Measurements from ENCODE around the gene TOMT. TPM values are rescaled to one million over a fixed set of nuclear protein-coding genes. Genes with fewer than 3 reads are reported as not detected.

Gene TOMT
- polyA plus RNA-seq, 1 donor from 2014 or later = 0.76 TPM

DNA sequence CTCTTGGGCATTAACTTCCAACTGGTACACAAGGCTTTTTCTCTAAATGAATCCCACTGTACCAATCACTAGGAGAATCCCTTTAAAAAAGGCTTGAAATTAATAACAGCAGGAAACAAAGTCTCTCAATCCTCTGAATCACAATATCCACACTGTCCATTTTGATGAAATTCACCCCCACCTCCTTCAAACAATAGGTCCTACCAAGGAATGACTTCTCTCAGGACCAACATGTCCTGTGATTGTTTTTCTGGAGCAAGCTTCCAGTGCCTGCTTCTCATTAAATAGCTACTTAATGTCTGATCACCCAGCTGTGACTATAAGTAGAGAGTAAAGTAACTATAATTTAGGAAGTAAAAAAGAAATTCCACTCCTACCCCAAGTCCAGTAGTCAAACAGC, 38.5 kb upstream of the TOMT start:
- Histone ChIP-seq H3K4me2 (ENCODE audit: low read length) (no peak overlapping the region), H3K27ac (ENCODE audit: low read length) (no peak overlapping the region), H3K79me2 (replicated peaks; ENCODE audit: insufficient read depth, low read length) (peaks cover 12% of the 10 kb centered on the region)

DNA sequence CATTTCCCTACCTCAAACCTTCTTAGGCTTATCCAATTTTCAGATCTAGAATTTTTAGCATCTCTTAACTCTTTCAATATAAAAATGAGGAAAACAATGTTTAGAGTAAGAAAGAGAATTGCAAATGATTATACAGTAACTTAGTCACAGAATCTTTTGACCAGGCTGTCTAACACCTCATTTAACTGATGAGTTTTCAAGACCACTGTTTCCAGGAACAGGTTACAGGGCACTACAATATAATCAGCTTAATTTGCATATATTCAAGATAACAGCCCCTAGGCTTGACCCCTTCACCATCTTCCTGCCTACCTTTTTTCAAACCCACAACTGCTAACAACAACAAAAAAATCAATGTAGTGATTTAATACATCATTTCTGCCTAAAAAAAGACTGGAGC, 38.0 kb upstream of the TOMT start:
- H3F3A ChIP-seq (ENCODE audit: insufficient read depth, low read length, poor library complexity, severe bottlenecking) = no peaks in the 10 kb centered on the region
- no peaks in the 10 kb centered on the region for H4K20me1 ChIP-seq (ENCODE audit: insufficient read depth)
- H3K4me3 ChIP-seq (ENCODE audit: low read length) = no peak overlapping the region
- H3K9ac ChIP-seq (ENCODE audit: low read length) = no peak overlapping the region
- peaks cover 15% of the 10 kb centered on the region for H3K79me2 ChIP-seq (replicated peaks; ENCODE audit: insufficient read depth, low read length)
- no peak overlapping the region for H3K27ac ChIP-seq (ENCODE audit: low read length)
- no peaks in the 10 kb centered on the region for H3K27me3 ChIP-seq (ENCODE audit: insufficient read depth, low read depth, low read length)
- TF ChIP-seq SMC3 (conservative IDR thresholded peaks at IDR 0.05; ENCODE audit: poor library complexity) (no peak), EP300 (conservative IDR thresholded peaks at IDR 0.05; ENCODE audit: poor library complexity, severe bottlenecking) (no peak), RAD21 (conservative IDR thresholded peaks at IDR 0.05) (no peak), EZH2 (IDR thresholded peaks at IDR 0.05; ENCODE audit: borderline replicate concordance, insufficient read depth, low read length, poor library complexity, severe bottlenecking) (no peak), POLR2AphosphoS5 (IDR thresholded peaks at IDR 0.05) (no peak), TAF1 (IDR thresholded peaks at IDR 0.05; ENCODE audit: low read depth) (no peak), MXI1 (conservative IDR thresholded peaks at IDR 0.05; ENCODE audit: poor library complexity, severe bottlenecking) (no peak)
- TF ChIP-seq, protein P1, sequence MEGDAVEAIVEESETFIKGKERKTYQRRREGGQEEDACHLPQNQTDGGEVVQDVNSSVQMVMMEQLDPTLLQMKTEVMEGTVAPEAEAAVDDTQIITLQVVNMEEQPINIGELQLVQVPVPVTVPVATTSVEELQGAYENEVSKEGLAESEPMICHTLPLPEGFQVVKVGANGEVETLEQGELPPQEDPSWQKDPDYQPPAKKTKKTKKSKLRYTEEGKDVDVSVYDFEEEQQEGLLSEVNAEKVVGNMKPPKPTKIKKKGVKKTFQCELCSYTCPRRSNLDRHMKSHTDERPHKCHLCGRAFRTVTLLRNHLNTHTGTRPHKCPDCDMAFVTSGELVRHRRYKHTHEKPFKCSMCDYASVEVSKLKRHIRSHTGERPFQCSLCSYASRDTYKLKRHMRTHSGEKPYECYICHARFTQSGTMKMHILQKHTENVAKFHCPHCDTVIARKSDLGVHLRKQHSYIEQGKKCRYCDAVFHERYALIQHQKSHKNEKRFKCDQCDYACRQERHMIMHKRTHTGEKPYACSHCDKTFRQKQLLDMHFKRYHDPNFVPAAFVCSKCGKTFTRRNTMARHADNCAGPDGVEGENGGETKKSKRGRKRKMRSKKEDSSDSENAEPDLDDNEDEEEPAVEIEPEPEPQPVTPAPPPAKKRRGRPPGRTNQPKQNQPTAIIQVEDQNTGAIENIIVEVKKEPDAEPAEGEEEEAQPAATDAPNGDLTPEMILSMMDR (IDR thresholded peaks at IDR 0.05; ENCODE audit: poor library complexity, severe bottlenecking) = no peak
- TF ChIP-seq, protein P2, sequence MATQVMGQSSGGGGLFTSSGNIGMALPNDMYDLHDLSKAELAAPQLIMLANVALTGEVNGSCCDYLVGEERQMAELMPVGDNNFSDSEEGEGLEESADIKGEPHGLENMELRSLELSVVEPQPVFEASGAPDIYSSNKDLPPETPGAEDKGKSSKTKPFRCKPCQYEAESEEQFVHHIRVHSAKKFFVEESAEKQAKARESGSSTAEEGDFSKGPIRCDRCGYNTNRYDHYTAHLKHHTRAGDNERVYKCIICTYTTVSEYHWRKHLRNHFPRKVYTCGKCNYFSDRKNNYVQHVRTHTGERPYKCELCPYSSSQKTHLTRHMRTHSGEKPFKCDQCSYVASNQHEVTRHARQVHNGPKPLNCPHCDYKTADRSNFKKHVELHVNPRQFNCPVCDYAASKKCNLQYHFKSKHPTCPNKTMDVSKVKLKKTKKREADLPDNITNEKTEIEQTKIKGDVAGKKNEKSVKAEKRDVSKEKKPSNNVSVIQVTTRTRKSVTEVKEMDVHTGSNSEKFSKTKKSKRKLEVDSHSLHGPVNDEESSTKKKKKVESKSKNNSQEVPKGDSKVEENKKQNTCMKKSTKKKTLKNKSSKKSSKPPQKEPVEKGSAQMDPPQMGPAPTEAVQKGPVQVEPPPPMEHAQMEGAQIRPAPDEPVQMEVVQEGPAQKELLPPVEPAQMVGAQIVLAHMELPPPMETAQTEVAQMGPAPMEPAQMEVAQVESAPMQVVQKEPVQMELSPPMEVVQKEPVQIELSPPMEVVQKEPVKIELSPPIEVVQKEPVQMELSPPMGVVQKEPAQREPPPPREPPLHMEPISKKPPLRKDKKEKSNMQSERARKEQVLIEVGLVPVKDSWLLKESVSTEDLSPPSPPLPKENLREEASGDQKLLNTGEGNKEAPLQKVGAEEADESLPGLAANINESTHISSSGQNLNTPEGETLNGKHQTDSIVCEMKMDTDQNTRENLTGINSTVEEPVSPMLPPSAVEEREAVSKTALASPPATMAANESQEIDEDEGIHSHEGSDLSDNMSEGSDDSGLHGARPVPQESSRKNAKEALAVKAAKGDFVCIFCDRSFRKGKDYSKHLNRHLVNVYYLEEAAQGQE (IDR thresholded peaks at IDR 0.05; ENCODE audit: borderline replicate concordance) = no peak
- no peak overlapping the region for H2AFZ ChIP-seq (ENCODE audit: low read depth, low read length)
- H3K9me2 ChIP-seq (ENCODE audit: insufficient read depth, low read length) = no peaks in the 10 kb centered on the region
- H3K4me2 ChIP-seq (ENCODE audit: low read length) = no peak overlapping the region
- H3K9me3 ChIP-seq (ENCODE audit: low read length) = no peaks in the 10 kb centered on the region
- H3K36me3 ChIP-seq (ENCODE audit: insufficient read depth, low read length) = no peaks in the 10 kb centered on the region

More for the DNA sequence above, 38.5 kb upstream of the TOMT start:
- Histone ChIP-seq H3K9ac (ENCODE audit: low read length) (no peak overlapping the region), H3K27me3 (ENCODE audit: insufficient read depth, low read depth, low read length) (no peaks in the 10 kb centered on the region), H3K9me3 (ENCODE audit: low read length) (no peaks in the 10 kb centered on the region), H3K36me3 (ENCODE audit: insufficient read depth, low read length) (no peaks in the 10 kb centered on the region), H3F3A (ENCODE audit: insufficient read depth, low read length, poor library complexity, severe bottlenecking) (no peaks in the 10 kb centered on the region), H2AFZ (ENCODE audit: low read depth, low read length) (no peak overlapping the region), H4K20me1 (ENCODE audit: insufficient read depth) (no peaks in the 10 kb centered on the region), H3K4me3 (ENCODE audit: low read length) (no peak overlapping the region), H3K9me2 (ENCODE audit: insufficient read depth, low read length) (no peaks in the 10 kb centered on the region)
- TF ChIP-seq EP300 (conservative IDR thresholded peaks at IDR 0.05; ENCODE audit: poor library complexity, severe bottlenecking) (no peak), POLR2AphosphoS5 (IDR thresholded peaks at IDR 0.05) (no peak), RAD21 (conservative IDR thresholded peaks at IDR 0.05) (no peak), MXI1 (conservative IDR thresholded peaks at IDR 0.05; ENCODE audit: poor library complexity, severe bottlenecking) (no peak)
- TF ChIP-seq, protein P2 (IDR thresholded peaks at IDR 0.05; ENCODE audit: borderline replicate concordance) = no peak

Measured in neural cell (in vitro differentiated cells).